Renal cortex interstitium (tissue), 11 donors: Measurements from ENCODE around the gene CMIP. TPM values are rescaled to one million over a fixed set of nuclear protein-coding genes. Genes with fewer than 3 reads are reported as not detected.

ENCODE experiments used
- DNase-seq, 11 donors: peaks; one replicate each; pipeline ENCODE4 v3.0.0-alpha.2; 2013; ENCODE audit warnings: low read depth in 9 of 11, low spot score in 4 of 11; ENCODE audit errors: extremely low read depth in 1 of 11
- polyA plus RNA-seq, 3 donors: library from polyadenylated mRNA; unstranded; fragments of 120-200 nt; gene quantifications; one replicate each; pipeline ENCODE4 v1.2.1, GENCODE V29; 2013; ENCODE audit not compliant: insufficient read length in 3 of 3

CMIP gene
- polyA plus RNA-seq, 3 donors, result 41.0 to 55.1 (median 46.0) TPM

GRCh38 chr16:81715358-81716196 lies 271.0 kb downstream of the CMIP start:
- no peak for DNase-seq

GRCh38 chr16:81716478-81717225 lies 272.0 kb downstream of the CMIP start:
- DNase-seq, result no peak

GRCh38 chr16:81717662-81718189 lies 273.1 kb downstream of the CMIP start:
- no peak for DNase-seq

- DNase-seq, result no peak
These were observed 274.0 kb downstream of the CMIP start for GRCh38 chr16:81718637-81719036.

GRCh38 chr16:81719993-81720392 lies 275.4 kb downstream of the CMIP start:
- no peak for DNase-seq

GRCh38 chr16:81720973-81721906 lies 276.6 kb downstream of the CMIP start:
- no peak for DNase-seq

- DNase-seq, result peak in 10 of 11 donors; percentile 61 to 87 (median 73)
These were observed 278.6 kb downstream of the CMIP start for GRCh38 chr16:81723098-81723723.

GRCh38 chr16:81728435-81728834 lies 283.8 kb downstream of the CMIP start:
- DNase-seq, result no peak

GRCh38 chr16:81729451-81729850 lies 284.8 kb downstream of the CMIP start:
- no peak for DNase-seq

- peak; percentile 61 to 86 (median 81) for DNase-seq
These were observed 285.8 kb downstream of the CMIP start for GRCh38 chr16:81730090-81731051.

GRCh38 chr16:81731649-81732048 lies 287.0 kb downstream of the CMIP start:
- DNase-seq, result peak in 3 of 11 donors; percentile 59 to 60 (median 59)

GRCh38 chr16:81732699-81733098 lies 288.1 kb downstream of the CMIP start:
- DNase-seq, result no peak

- no peak for DNase-seq
These were observed 288.7 kb downstream of the CMIP start for GRCh38 chr16:81733295-81733694.

- DNase-seq, result no peak
These were observed 290.2 kb downstream of the CMIP start for GRCh38 chr16:81734632-81735434.

- peak; percentile 56 to 77 (median 72) for DNase-seq
These were observed 293.4 kb downstream of the CMIP start for GRCh38 chr16:81737885-81738536.
